WTC11 (cell line): ENCODE results near the gene PHAF1. TPM values are rescaled to one million over a fixed set of nuclear protein-coding genes. Genes with fewer than 3 reads are reported as not detected.
A peak's percentile ranks its signal among the peaks of the same experiment; 100 is the strongest.

Experiments
- ATAC-seq: fragments of 200-7000 bp; cut with Tn5 transposase; 2 replicates; pipeline ENCODE4 v1.10.0; 2021; ENCODE audit warnings: mild to moderate bottlenecking, moderate library complexity
- CTCF ChIA-PET: fragments of 300-600 bp; sonication (Branson Sonifier 250); formaldehyde crosslinking; loops from one replicate; lab custom pipeline; 2021; ENCODE audit warnings: antibody characterized with exemption; lab: Charles Lee
- POLR2A ChIA-PET: fragments of 350-600 bp; sonication (Branson Sonifier 250); formaldehyde crosslinking; loops from one replicate; lab custom pipeline; 2021; ENCODE audit warnings: antibody characterized with exemption; lab: Charles Lee
- DNase-seq: peaks from one replicate; pipeline ENCODE4 v3.0.0; 2021; ENCODE audit warnings: low spot score
- H3K27ac Mint-ChIP-seq: 2 replicates; pipeline ENCODE4 v1.8.0; 2021; ENCODE audit warnings: mixed read lengths
- H3K27me3 Mint-ChIP-seq: 2 replicates; pipeline ENCODE4 v1.8.0; 2021; ENCODE audit warnings: low read depth, mild to moderate bottlenecking, moderate library complexity, mixed read lengths
- H3K36me3 Mint-ChIP-seq: 2 replicates; pipeline ENCODE4 v1.8.0; 2021; ENCODE audit warnings: mixed read lengths
- H3K4me1 Mint-ChIP-seq: 2 replicates; pipeline ENCODE4 v1.8.0; 2022; ENCODE audit warnings: mixed read lengths
- H3K4me3 Mint-ChIP-seq: 2 replicates; pipeline ENCODE4 v1.8.0; 2021; ENCODE audit warnings: mild to moderate bottlenecking, moderate library complexity, mixed read lengths
- H3K9me3 Mint-ChIP-seq: 2 replicates; pipeline ENCODE4 v1.8.0; 2021; ENCODE audit warnings: mixed read lengths
- ARID4B ChIP-seq: sonication (generic); formaldehyde crosslinking; IDR thresholded peaks from 2 replicates; pipeline ENCODE4 v1.8.0; 2023; ENCODE audit warnings: missing genetic modification reagents, mild to moderate bottlenecking, borderline replicate concordance
- FOXJ3 ChIP-seq: sonication (generic); formaldehyde crosslinking; IDR thresholded peaks from 2 replicates; pipeline ENCODE4 v1.9.0; 2021; ENCODE audit warnings: missing genetic modification reagents, mild to moderate bottlenecking, borderline replicate concordance
- GRHL2 ChIP-seq: fragments of 250-450 bp; sonication (Bioruptor Pico); IDR thresholded peaks from 2 replicates; pipeline ENCODE4 v1.8.0; 2022; ENCODE audit warnings: mild to moderate bottlenecking, moderate library complexity; ENCODE audit not compliant: insufficient replicate concordance, severe bottlenecking
- HMGA2 ChIP-seq: fragments of 250-450 bp; sonication (Bioruptor Pico); IDR thresholded peaks from 2 replicates; pipeline ENCODE4 v1.4.0; 2021; ENCODE audit warnings: mild to moderate bottlenecking, moderate library complexity
- HMGXB4 ChIP-seq: sonication (generic); formaldehyde crosslinking; IDR thresholded peaks from 2 replicates; pipeline ENCODE4 v1.8.1; 2023; ENCODE audit warnings: mild to moderate bottlenecking, moderate library complexity, missing genetic modification reagents
- NR2C2 ChIP-seq: sonication (generic); formaldehyde crosslinking; IDR thresholded peaks from 2 replicates; pipeline ENCODE4 v1.8.0; 2022; ENCODE audit warnings: mild to moderate bottlenecking, missing genetic modification reagents
- ZNF232 ChIP-seq: sonication (generic); formaldehyde crosslinking; IDR thresholded peaks from 2 replicates; pipeline ENCODE4 v1.8.0; 2022; ENCODE audit warnings: mild to moderate bottlenecking, missing genetic modification reagents
- ZNF317 ChIP-seq: sonication (generic); formaldehyde crosslinking; IDR thresholded peaks from 2 replicates; pipeline ENCODE4 v1.8.1; 2023; ENCODE audit warnings: low read depth, mild to moderate bottlenecking, moderate library complexity, missing genetic modification reagents, borderline replicate concordance
- total RNA-seq: library from RNA; stranded (reverse); gene quantifications from 3 replicates; pipeline ENCODE4 v1.2.3, GENCODE V29; 2021
- TF ChIP-seq, protein P1 (sequence below): sonication (generic); formaldehyde crosslinking; IDR thresholded peaks from 2 replicates; pipeline ENCODE4 v1.8.1; 2023; ENCODE audit warnings: mild to moderate bottlenecking, missing genetic modification reagents
- TF ChIP-seq, protein P2 (sequence below): sonication (generic); formaldehyde crosslinking; IDR thresholded peaks from 2 replicates; pipeline ENCODE4 v1.8.0; 2022; ENCODE audit warnings: missing genetic modification reagents
- TF ChIP-seq, protein P3 (sequence below): fragments of 200-600 bp; IDR thresholded peaks from 2 replicates; pipeline ENCODE4 v1.8.0; 2022; ENCODE audit warnings: antibody characterized with exemption

Gene PHAF1
- total RNA-seq, 1 experiment from 2014 or later: 18.8 TPM

- TF ChIP-seq, protein P1, sequence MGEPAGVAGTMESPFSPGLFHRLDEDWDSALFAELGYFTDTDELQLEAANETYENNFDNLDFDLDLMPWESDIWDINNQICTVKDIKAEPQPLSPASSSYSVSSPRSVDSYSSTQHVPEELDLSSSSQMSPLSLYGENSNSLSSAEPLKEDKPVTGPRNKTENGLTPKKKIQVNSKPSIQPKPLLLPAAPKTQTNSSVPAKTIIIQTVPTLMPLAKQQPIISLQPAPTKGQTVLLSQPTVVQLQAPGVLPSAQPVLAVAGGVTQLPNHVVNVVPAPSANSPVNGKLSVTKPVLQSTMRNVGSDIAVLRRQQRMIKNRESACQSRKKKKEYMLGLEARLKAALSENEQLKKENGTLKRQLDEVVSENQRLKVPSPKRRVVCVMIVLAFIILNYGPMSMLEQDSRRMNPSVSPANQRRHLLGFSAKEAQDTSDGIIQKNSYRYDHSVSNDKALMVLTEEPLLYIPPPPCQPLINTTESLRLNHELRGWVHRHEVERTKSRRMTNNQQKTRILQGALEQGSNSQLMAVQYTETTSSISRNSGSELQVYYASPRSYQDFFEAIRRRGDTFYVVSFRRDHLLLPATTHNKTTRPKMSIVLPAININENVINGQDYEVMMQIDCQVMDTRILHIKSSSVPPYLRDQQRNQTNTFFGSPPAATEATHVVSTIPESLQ (CRISPR knock-in tag): no peak
- TF ChIP-seq ZNF317 (CRISPR knock-in tag) (no peak), ZNF232 (no peak)
Observed at GRCh38 chr16:67167588-67167987, 57.8 kb downstream of the PHAF1 start (continued).

DNA sequence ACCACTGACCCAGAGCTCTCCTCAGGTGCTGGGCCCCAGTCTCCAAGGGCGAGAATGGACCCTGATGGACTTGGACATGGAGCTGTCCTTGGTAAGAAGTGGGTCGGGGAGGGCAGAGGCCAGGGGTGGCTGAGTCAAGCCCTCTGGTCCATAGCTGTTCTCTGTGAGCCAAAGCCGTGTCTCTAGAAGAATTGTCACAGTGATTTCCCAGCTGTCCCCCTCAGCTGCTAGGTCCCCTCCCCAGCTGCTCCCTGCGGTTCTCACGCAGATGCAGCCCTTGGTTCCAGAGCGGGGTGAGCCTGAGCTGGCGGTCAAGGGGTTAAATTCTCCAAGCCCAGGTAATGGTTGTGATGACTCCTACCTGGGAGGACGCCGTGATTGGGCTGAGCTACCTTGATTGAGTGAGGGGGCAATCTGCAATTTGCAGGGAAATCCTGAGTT lies 59.3 kb downstream of the PHAF1 start:
- TF ChIP-seq HMGA2 (CRISPR knock-in tag) (no peak), ARID4B (CRISPR knock-in tag) (0 out of 2 replicates have a peak, but pooled peaks have one; percentile 35)
- Mint-ChIP-seq H3K9me3 (no peaks in the 10 kb centered on the region), H3K4me1 (peaks cover 48% of the 10 kb centered on the region), H3K4me3 (peak overlapping the region; percentile 85), H3K27ac (no peak overlapping the region), H3K27me3 (peaks cover 94% of the 10 kb centered on the region), H3K36me3 (no peaks in the 10 kb centered on the region)
- peak; percentile 2; the same call in 1 of the 2 replicates for ATAC-seq
- CTCF ChIA-PET: interaction anchor here (0.6 to 15.6 kb wide), 31 partner anchors 9 to 505 kb away, joined by 3 to 386 read pairs (median 3); partner anchors contain the start of genes B3GNT9, CES3, ELMO3 and EXOC3L1
- POLR2A ChIA-PET: interaction anchor here (0.9 to 2.5 kb wide), 5 partner anchors 9 to 29 kb away, joined by 3 to 9 read pairs (median 5); partner anchors contain the start of genes FBXL8 and TRADD
- peak; percentile 51 for DNase-seq

- Mint-ChIP-seq H3K27me3 (peaks cover 95% of the 10 kb centered on the region), H3K36me3 (no peaks in the 10 kb centered on the region), H3K4me1 (peaks cover 46% of the 10 kb centered on the region), H3K27ac (no peak overlapping the region; the same call in 1 of the 2 replicates), H3K4me3 (peak overlapping the region; percentile 85), H3K9me3 (no peaks in the 10 kb centered on the region)
- ChIA-PET CTCF (interaction anchor here (0.5 to 15.6 kb wide), 35 partner anchors 8 to 351 kb away, joined by 3 to 386 read pairs (median 5); partner anchors contain the start of genes B3GNT9, CES3, ELMO3 and EXOC3L1), POLR2A (interaction anchor here (1.0 to 2.5 kb wide), 6 partner anchors 9 to 29 kb away, joined by 3 to 9 read pairs (median 6); partner anchors contain the start of genes B3GNT9, FBXL8 and TRADD)
- peak; percentile 93 for DNase-seq
- peak; percentile 45 for ATAC-seq
- TF ChIP-seq, protein P2, sequence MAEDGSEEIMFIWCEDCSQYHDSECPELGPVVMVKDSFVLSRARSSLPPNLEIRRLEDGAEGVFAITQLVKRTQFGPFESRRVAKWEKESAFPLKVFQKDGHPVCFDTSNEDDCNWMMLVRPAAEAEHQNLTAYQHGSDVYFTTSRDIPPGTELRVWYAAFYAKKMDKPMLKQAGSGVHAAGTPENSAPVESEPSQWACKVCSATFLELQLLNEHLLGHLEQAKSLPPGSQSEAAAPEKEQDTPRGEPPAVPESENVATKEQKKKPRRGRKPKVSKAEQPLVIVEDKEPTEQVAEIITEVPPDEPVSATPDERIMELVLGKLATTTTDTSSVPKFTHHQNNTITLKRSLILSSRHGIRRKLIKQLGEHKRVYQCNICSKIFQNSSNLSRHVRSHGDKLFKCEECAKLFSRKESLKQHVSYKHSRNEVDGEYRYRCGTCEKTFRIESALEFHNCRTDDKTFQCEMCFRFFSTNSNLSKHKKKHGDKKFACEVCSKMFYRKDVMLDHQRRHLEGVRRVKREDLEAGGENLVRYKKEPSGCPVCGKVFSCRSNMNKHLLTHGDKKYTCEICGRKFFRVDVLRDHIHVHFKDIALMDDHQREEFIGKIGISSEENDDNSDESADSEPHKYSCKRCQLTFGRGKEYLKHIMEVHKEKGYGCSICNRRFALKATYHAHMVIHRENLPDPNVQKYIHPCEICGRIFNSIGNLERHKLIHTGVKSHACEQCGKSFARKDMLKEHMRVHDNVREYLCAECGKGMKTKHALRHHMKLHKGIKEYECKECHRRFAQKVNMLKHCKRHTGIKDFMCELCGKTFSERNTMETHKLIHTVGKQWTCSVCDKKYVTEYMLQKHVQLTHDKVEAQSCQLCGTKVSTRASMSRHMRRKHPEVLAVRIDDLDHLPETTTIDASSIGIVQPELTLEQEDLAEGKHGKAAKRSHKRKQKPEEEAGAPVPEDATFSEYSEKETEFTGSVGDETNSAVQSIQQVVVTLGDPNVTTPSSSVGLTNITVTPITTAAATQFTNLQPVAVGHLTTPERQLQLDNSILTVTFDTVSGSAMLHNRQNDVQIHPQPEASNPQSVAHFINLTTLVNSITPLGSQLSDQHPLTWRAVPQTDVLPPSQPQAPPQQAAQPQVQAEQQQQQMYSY (CRISPR knock-in tag): no peak
- TF ChIP-seq NR2C2: no peak
- TF ChIP-seq FOXJ3 (CRISPR knock-in tag): no peak
- TF ChIP-seq GRHL2 (CRISPR knock-in tag): no peak
- TF ChIP-seq, protein P3, sequence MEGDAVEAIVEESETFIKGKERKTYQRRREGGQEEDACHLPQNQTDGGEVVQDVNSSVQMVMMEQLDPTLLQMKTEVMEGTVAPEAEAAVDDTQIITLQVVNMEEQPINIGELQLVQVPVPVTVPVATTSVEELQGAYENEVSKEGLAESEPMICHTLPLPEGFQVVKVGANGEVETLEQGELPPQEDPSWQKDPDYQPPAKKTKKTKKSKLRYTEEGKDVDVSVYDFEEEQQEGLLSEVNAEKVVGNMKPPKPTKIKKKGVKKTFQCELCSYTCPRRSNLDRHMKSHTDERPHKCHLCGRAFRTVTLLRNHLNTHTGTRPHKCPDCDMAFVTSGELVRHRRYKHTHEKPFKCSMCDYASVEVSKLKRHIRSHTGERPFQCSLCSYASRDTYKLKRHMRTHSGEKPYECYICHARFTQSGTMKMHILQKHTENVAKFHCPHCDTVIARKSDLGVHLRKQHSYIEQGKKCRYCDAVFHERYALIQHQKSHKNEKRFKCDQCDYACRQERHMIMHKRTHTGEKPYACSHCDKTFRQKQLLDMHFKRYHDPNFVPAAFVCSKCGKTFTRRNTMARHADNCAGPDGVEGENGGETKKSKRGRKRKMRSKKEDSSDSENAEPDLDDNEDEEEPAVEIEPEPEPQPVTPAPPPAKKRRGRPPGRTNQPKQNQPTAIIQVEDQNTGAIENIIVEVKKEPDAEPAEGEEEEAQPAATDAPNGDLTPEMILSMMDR: peak; percentile 83
- peak; percentile 41; the same call in 1 of the 2 replicates for TF ChIP-seq HMGXB4 (CRISPR knock-in tag)
Observed at GRCh38 chr16:67169642-67170167, 60.0 kb downstream of the PHAF1 start.
